ENCODE data around the gene RELT. TPM values are rescaled to one million over a fixed set of nuclear protein-coding genes. Genes with fewer than 3 reads are reported as not detected.

Gene RELT
- total RNA-seq, 1 donor, result 4.0 TPM

- TF ChIP-seq CTCF (IDR thresholded peaks at IDR 0.05; ENCODE audit: extremely low read depth, low read depth, low read length), result no peak
- Histone ChIP-seq H3K27ac (ENCODE audit: low read depth, low read length) (no peak overlapping the region), H3K4me2 (ENCODE audit: insufficient read depth, low read length) (no peak overlapping the region), H3K36me3 (ENCODE audit: insufficient read depth, low read length) (peaks cover 26% of the 10 kb centered on the region), H3K9me3 (ENCODE audit: low read depth, low read length) (no peaks in the 10 kb centered on the region), H4K20me1 (ENCODE audit: insufficient read depth, low read length) (peaks cover 86% of the 10 kb centered on the region), H2AFZ (ENCODE audit: low read length) (no peak overlapping the region), H3K4me1 (ENCODE audit: insufficient read depth, low read length) (peaks cover 21% of the 10 kb centered on the region), H3K4me3 (ENCODE audit: insufficient read depth, low read length) (no peak overlapping the region), H3K79me2 (ENCODE audit: insufficient read depth, low read length) (peaks cover 94% of the 10 kb centered on the region), H3K27me3 (ENCODE audit: insufficient read depth, low read length) (no peaks in the 10 kb centered on the region)
- DNase-seq (ENCODE audit: insufficient read length, low spot score, missing footprints), result peak; percentile 53
Observed at GRCh38 chr11:73345481-73346160, 30.6 kb upstream of the RELT start.

GRCh38 chr11:73346186-73346935 lies 29.8 kb upstream of the RELT start:
- Histone ChIP-seq H3K27me3 (ENCODE audit: insufficient read depth, low read length) (no peaks in the 10 kb centered on the region), H3K4me3 (ENCODE audit: insufficient read depth, low read length) (no peak overlapping the region), H3K9me3 (ENCODE audit: low read depth, low read length) (no peaks in the 10 kb centered on the region), H3K79me2 (ENCODE audit: insufficient read depth, low read length) (peaks cover 92% of the 10 kb centered on the region), H3K27ac (ENCODE audit: low read depth, low read length) (no peak overlapping the region), H4K20me1 (ENCODE audit: insufficient read depth, low read length) (peaks cover 86% of the 10 kb centered on the region), H2AFZ (ENCODE audit: low read length) (no peak overlapping the region), H3K4me2 (ENCODE audit: insufficient read depth, low read length) (no peak overlapping the region), H3K36me3 (ENCODE audit: insufficient read depth, low read length) (peaks cover 26% of the 10 kb centered on the region), H3K4me1 (ENCODE audit: insufficient read depth, low read length) (peaks cover 26% of the 10 kb centered on the region)
- no peak for TF ChIP-seq CTCF (IDR thresholded peaks at IDR 0.05; ENCODE audit: extremely low read depth, low read depth, low read length)
- DNase-seq (ENCODE audit: insufficient read length, low spot score, missing footprints), result peak; percentile 87

- H4K20me1 ChIP-seq (ENCODE audit: insufficient read depth, low read length), result peaks cover 85% of the 10 kb centered on the region
- no peak for TF ChIP-seq CTCF (IDR thresholded peaks at IDR 0.05; ENCODE audit: extremely low read depth, low read depth, low read length)
- no peaks in the 10 kb centered on the region for H3K9me3 ChIP-seq (ENCODE audit: low read depth, low read length)
- no peak overlapping the region for H3K4me3 ChIP-seq (ENCODE audit: insufficient read depth, low read length)
- H2AFZ ChIP-seq (ENCODE audit: low read length), result no peak overlapping the region
- no peak overlapping the region for H3K27ac ChIP-seq (ENCODE audit: low read depth, low read length)
- H3K27me3 ChIP-seq (ENCODE audit: insufficient read depth, low read length), result no peaks in the 10 kb centered on the region
- H3K4me1 ChIP-seq (ENCODE audit: insufficient read depth, low read length), result peaks cover 27% of the 10 kb centered on the region
- DNase-seq (ENCODE audit: insufficient read length, low spot score, missing footprints), result no peak
- H3K36me3 ChIP-seq (ENCODE audit: insufficient read depth, low read length), result peaks cover 27% of the 10 kb centered on the region
- peaks cover 92% of the 10 kb centered on the region for H3K79me2 ChIP-seq (ENCODE audit: insufficient read depth, low read length)
- H3K4me2 ChIP-seq (ENCODE audit: insufficient read depth, low read length), result no peak overlapping the region
Observed at GRCh38 chr11:73347067-73347466, 29.1 kb upstream of the RELT start.

- Histone ChIP-seq H3K4me3 (ENCODE audit: insufficient read depth, low read length) (no peak overlapping the region), H3K4me2 (ENCODE audit: insufficient read depth, low read length) (no peak overlapping the region), H3K36me3 (ENCODE audit: insufficient read depth, low read length) (peaks cover 43% of the 10 kb centered on the region), H3K27ac (ENCODE audit: low read depth, low read length) (no peak overlapping the region), H4K20me1 (ENCODE audit: insufficient read depth, low read length) (peaks cover 88% of the 10 kb centered on the region), H3K4me1 (ENCODE audit: insufficient read depth, low read length) (peaks cover 14% of the 10 kb centered on the region), H3K9me3 (ENCODE audit: low read depth, low read length) (no peaks in the 10 kb centered on the region), H3K79me2 (ENCODE audit: insufficient read depth, low read length) (peaks cover 91% of the 10 kb centered on the region), H3K27me3 (ENCODE audit: insufficient read depth, low read length) (no peaks in the 10 kb centered on the region), H2AFZ (ENCODE audit: low read length) (no peak overlapping the region)
- peak; percentile 25 for DNase-seq (ENCODE audit: insufficient read length, low spot score, missing footprints)
- TF ChIP-seq CTCF (IDR thresholded peaks at IDR 0.05; ENCODE audit: extremely low read depth, low read depth, low read length), result no peak
Observed at GRCh38 chr11:73348838-73349237, 27.4 kb upstream of the RELT start.
